BLaER1 treated with 17β-estradiol and CSF1 and Interleukin-3, amounts not matched to agents 10 nM and 100 nM (cell line): ENCODE data around the gene NLRC5.
A peak's percentile ranks its signal among the peaks of the same experiment; 100 is the strongest.

Experiments
- H3K27ac ChIP-seq, 11 experiments: shearing (Covaris generic); formaldehyde crosslinking; 2 replicates each; pipeline ENCODE4 v1.8.1; 2022
- H3K27me3 ChIP-seq, 11 experiments: shearing (Covaris generic); formaldehyde crosslinking; 2 replicates each; pipeline ENCODE4 v1.8.1; 2022
- H3K36me3 ChIP-seq, 11 experiments: shearing (Covaris generic); formaldehyde crosslinking; 2 replicates each; pipeline ENCODE4 v1.8.1; 2022
- H3K4me1 ChIP-seq, 10 experiments: shearing (Covaris generic); formaldehyde crosslinking; 2 replicates each; pipeline ENCODE4 v1.8.1; 2022
- H3K4me2 ChIP-seq, 11 experiments: shearing (Covaris generic); formaldehyde crosslinking; 2 replicates each; pipeline ENCODE4 v1.8.1; 2022
- H3K4me3 ChIP-seq, 10 experiments: shearing (Covaris generic); formaldehyde crosslinking; 2 replicates each; pipeline ENCODE4 v1.8.1; 2022
- H3K9ac ChIP-seq, 11 experiments: shearing (Covaris generic); formaldehyde crosslinking; 2 replicates each; pipeline ENCODE4 v1.8.1; 2022
- H3K9me3 ChIP-seq, 11 experiments: shearing (Covaris generic); formaldehyde crosslinking; replicated peaks in 1 of 11; 2 replicates each; pipeline ENCODE4 v1.8.1; 2022
- H4K20me1 ChIP-seq, 11 experiments: shearing (Covaris generic); formaldehyde crosslinking; 2 replicates each; pipeline ENCODE4 v1.8.1; 2022
- Cebpa-rat ChIP-seq, 11 experiments: shearing (Covaris generic); IDR thresholded peaks; 2 replicates each; pipeline ENCODE4 v1.8.1; 2022

Gene NLRC5

GRCh38 chr16:57110937-57111336, 121.6 kb downstream of the NLRC5 start:
- Histone ChIP-seq H3K9ac (no peak overlapping the region; a peak in 1 of 22 replicates), H3K4me1 (peaks cover 38 to 64% (median 54%) of the 10 kb centered on the region in 10 experiments), H3K27me3 (no peaks in the 10 kb centered on the region)

GRCh38 chr16:57111420-57111819, 122.1 kb downstream of the NLRC5 start:
- Histone ChIP-seq H3K4me2 (peak overlapping the region; percentile 37 to 70 (median 53); a peak in 16 of 22 replicates), H3K9ac (peak overlapping the region in 1 of 11 experiments; percentile 15; a peak in 1 of 22 replicates), H4K20me1 (peaks cover 17 to 74% (median 37%) of the 10 kb centered on the region in 11 experiments; a peak in 17 of 22 replicates), H3K4me3 (no peak overlapping the region), H3K27ac (no peak overlapping the region), H3K27me3 (no peaks in the 10 kb centered on the region), H3K9me3 (no peaks in the 10 kb centered on the region), H3K36me3 (peaks cover 13 to 42% (median 32%) of the 10 kb centered on the region in 11 experiments; a peak in 21 of 22 replicates), H3K4me1 (peaks cover 39 to 66% (median 55%) of the 10 kb centered on the region in 10 experiments)
- no peak for TF ChIP-seq Cebpa-rat (IDR thresholded peaks at IDR 0.05)

More at GRCh38 chr16:57110937-57111336, 121.6 kb downstream of the NLRC5 start:
- H4K20me1 ChIP-seq = peaks cover 21 to 74% (median 41%) of the 10 kb centered on the region in 11 experiments; a peak in 18 of 22 replicates
- H3K4me3 ChIP-seq = no peak overlapping the region
- H3K4me2 ChIP-seq = 0 out of 22 replicates have a peak overlapping the region, but pooled peaks of 1 of the 11 experiments have one; percentile 37
- no peak overlapping the region for H3K27ac ChIP-seq
- TF ChIP-seq Cebpa-rat (IDR thresholded peaks at IDR 0.05) = no peak
- H3K36me3 ChIP-seq = peaks cover 10 to 37% (median 27%) of the 10 kb centered on the region in 11 experiments; a peak in 20 of 22 replicates
- H3K9me3 ChIP-seq = no peaks in the 10 kb centered on the region

GRCh38 chr16:57112403-57113041, 123.2 kb downstream of the NLRC5 start:
- TF ChIP-seq Cebpa-rat (IDR thresholded peaks at IDR 0.05) = no peak
- Histone ChIP-seq H3K36me3 (peaks cover 24 to 53% (median 39%) of the 10 kb centered on the region in 11 experiments), H3K9me3 (no peaks in the 10 kb centered on the region), H3K27me3 (no peaks in the 10 kb centered on the region), H3K4me3 (no peak overlapping the region), H3K4me1 (peaks cover 35 to 60% (median 49%) of the 10 kb centered on the region in 10 experiments), H3K27ac (peak overlapping the region in 5 of 11 experiments; percentile 11 to 50 (median 43); a peak in 5 of 22 replicates), H3K4me2 (peak overlapping the region; percentile 37 to 70 (median 53)), H3K9ac (peak overlapping the region in 8 of 11 experiments; percentile 9 to 56 (median 38); a peak in 7 of 22 replicates), H4K20me1 (peaks cover 8 to 64% (median 26%) of the 10 kb centered on the region in 11 experiments; a peak in 17 of 22 replicates)

- Histone ChIP-seq H3K36me3 (peaks cover 30 to 58% (median 45%) of the 10 kb centered on the region in 11 experiments), H3K4me2 (peak overlapping the region; percentile 37 to 70 (median 53); a peak in 20 of 22 replicates), H3K4me1 (peaks cover 35 to 57% (median 48%) of the 10 kb centered on the region in 10 experiments), H3K27me3 (no peaks in the 10 kb centered on the region), H3K9ac (peak overlapping the region in 2 of 11 experiments; percentile 37 to 56; a peak in 1 of 22 replicates), H3K27ac (peak overlapping the region in 1 of 11 experiments; percentile 50; a peak in 2 of 22 replicates), H3K9me3 (no peaks in the 10 kb centered on the region), H3K4me3 (no peak overlapping the region), H4K20me1 (peaks cover 8 to 66% (median 23%) of the 10 kb centered on the region in 11 experiments; a peak in 15 of 22 replicates)
- no peak for TF ChIP-seq Cebpa-rat (IDR thresholded peaks at IDR 0.05)
These were observed 123.7 kb downstream of the NLRC5 start for GRCh38 chr16:57113042-57113453.

GRCh38 chr16:57113664-57114063, 124.3 kb downstream of the NLRC5 start:
- no peaks in the 10 kb centered on the region for H3K9me3 ChIP-seq
- no peak overlapping the region for H3K27ac ChIP-seq
- H4K20me1 ChIP-seq = peaks cover 8 to 61% (median 17%) of the 10 kb centered on the region in 11 experiments; a peak in 15 of 22 replicates
- H3K4me3 ChIP-seq = no peak overlapping the region
- H3K9ac ChIP-seq = no peak overlapping the region
- H3K4me1 ChIP-seq = peaks cover 34 to 52% (median 42%) of the 10 kb centered on the region in 10 experiments
- H3K4me2 ChIP-seq = peak overlapping the region in 7 of 11 experiments; percentile 8 to 70 (median 33); a peak in 8 of 22 replicates
- TF ChIP-seq Cebpa-rat (IDR thresholded peaks at IDR 0.05) = no peak
- peaks cover 34 to 65% (median 49%) of the 10 kb centered on the region in 11 experiments for H3K36me3 ChIP-seq
- H3K27me3 ChIP-seq = no peaks in the 10 kb centered on the region

GRCh38 chr16:57115168-57115513, 125.8 kb downstream of the NLRC5 start:
- Histone ChIP-seq H3K36me3 (peaks cover 44 to 78% (median 62%) of the 10 kb centered on the region in 11 experiments), H3K9ac (no peak overlapping the region), H3K27ac (no peak overlapping the region), H3K9me3 (no peaks in the 10 kb centered on the region), H3K4me3 (no peak overlapping the region), H3K27me3 (no peaks in the 10 kb centered on the region), H3K4me1 (peaks cover 29 to 65% (median 54%) of the 10 kb centered on the region in 10 experiments), H4K20me1 (peaks cover 0 to 46% (median 7%) of the 10 kb centered on the region in 11 experiments; a peak in 10 of 22 replicates), H3K4me2 (no peak overlapping the region)
- TF ChIP-seq Cebpa-rat (IDR thresholded peaks at IDR 0.05) = no peak

GRCh38 chr16:57115514-57116182, 126.3 kb downstream of the NLRC5 start:
- no peak for TF ChIP-seq Cebpa-rat (IDR thresholded peaks at IDR 0.05)
- peaks cover 29 to 70% (median 54%) of the 10 kb centered on the region in 10 experiments for H3K4me1 ChIP-seq
- H3K27ac ChIP-seq = peak overlapping the region in 3 of 11 experiments; percentile 5 to 32 (median 15); a peak in 2 of 22 replicates
- no peaks in the 10 kb centered on the region for H3K27me3 ChIP-seq
- peaks cover 0 to 41% (median 5%) of the 10 kb centered on the region in 11 experiments; a peak in 7 of 22 replicates for H4K20me1 ChIP-seq
- peak overlapping the region in 1 of 11 experiments; percentile 11; a peak in 1 of 22 replicates for H3K9ac ChIP-seq
- H3K9me3 ChIP-seq = no peaks in the 10 kb centered on the region
- H3K4me3 ChIP-seq = no peak overlapping the region
- peak overlapping the region in 3 of 11 experiments; percentile 15 to 30 (median 24); a peak in 4 of 22 replicates for H3K4me2 ChIP-seq
- peaks cover 48 to 79% (median 67%) of the 10 kb centered on the region in 11 experiments for H3K36me3 ChIP-seq

- peaks cover 60 to 92% (median 81%) of the 10 kb centered on the region in 11 experiments for H3K36me3 ChIP-seq
- peaks cover 0 to 31% (median 2%) of the 10 kb centered on the region in 11 experiments; a peak in 5 of 22 replicates for H4K20me1 ChIP-seq
- H3K4me1 ChIP-seq = peaks cover 22 to 53% (median 41%) of the 10 kb centered on the region in 10 experiments
- H3K4me3 ChIP-seq = no peak overlapping the region
- H3K9me3 ChIP-seq = no peaks in the 10 kb centered on the region
- H3K27me3 ChIP-seq = no peaks in the 10 kb centered on the region
- peak overlapping the region in 3 of 11 experiments; percentile 22 to 45 (median 24); a peak in 1 of 22 replicates for H3K9ac ChIP-seq
- peak overlapping the region in 4 of 11 experiments; percentile 6 to 34 (median 31); a peak in 3 of 22 replicates for H3K4me2 ChIP-seq
- TF ChIP-seq Cebpa-rat (IDR thresholded peaks at IDR 0.05) = no peak
- peak overlapping the region in 1 of 11 experiments; percentile 17; a peak in 1 of 22 replicates for H3K27ac ChIP-seq
These were observed 129.2 kb downstream of the NLRC5 start for GRCh38 chr16:57118461-57119084.
